PC-3 (cell line): ENCODE data around the gene REG3A.

Experiments used
- EZH2 ChIP-seq: fragments of 300-600 bp; sonication (generic); IDR thresholded peaks from one replicate; pipeline ENCODE4 v1.6.1; 2017; ENCODE audit warnings: antibody characterized with exemption, mild to moderate bottlenecking, low read length; ENCODE audit not compliant: unreplicated experiment
- EZH2phosphoT487 ChIP-seq: fragments of 300-600 bp; sonication (generic); IDR thresholded peaks from 2 replicates; pipeline ENCODE4 v1.6.1; 2018; ENCODE audit warnings: mild to moderate bottlenecking, antibody characterized with exemption, low read length, borderline replicate concordance
- TF ChIP-seq, protein P1 (sequence below): fragments of 300-600 bp; sonication (generic); conservative IDR thresholded peaks from 2 replicates; pipeline ENCODE4 v1.5.1; 2017; ENCODE audit warnings: antibody characterized with exemption, low read depth, mild to moderate bottlenecking, low read length

DNA sequence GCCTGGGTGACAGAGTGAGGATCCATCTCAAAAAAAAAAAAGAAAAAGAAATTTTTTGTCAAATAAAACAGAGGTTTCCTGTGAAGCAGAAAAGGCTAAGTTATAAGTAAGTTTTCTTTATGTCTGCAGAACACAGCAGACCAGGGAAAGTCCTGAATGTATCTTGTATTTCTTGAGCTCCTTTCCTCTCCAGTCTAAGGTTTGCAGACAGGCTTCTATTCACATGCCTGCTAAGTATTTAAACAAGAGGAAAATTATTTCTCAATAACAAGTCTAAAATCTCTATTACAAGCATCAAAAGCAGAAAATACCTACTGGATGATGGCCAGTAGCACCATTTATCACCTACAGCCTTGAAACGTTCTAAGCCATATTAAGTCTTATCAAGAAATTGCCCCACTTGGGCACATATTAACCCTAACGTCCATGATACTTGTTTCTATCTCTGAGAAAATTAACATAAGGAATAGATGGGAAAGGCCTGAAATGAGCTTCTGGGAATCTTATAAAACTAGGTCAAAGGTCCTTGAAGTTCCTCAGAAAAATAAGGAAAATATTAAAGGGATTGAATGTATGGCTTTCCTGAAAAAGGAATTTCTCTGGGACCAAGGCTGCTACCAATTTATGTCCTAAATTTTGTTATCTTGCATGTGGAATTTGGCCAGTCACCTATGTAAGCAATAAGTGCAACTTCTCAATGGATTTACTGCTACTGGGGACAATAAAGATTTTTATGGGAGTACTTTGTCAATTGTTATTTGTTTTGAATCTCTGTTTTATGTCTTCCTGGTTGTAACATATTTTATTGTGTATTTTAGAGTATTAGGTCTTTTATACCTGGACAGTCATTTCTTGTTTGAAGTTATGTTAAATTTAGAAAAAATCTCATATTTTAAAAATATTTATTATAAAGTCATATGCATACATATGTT is 42.3 kb downstream of the REG3A start:
- TF ChIP-seq, protein P1, sequence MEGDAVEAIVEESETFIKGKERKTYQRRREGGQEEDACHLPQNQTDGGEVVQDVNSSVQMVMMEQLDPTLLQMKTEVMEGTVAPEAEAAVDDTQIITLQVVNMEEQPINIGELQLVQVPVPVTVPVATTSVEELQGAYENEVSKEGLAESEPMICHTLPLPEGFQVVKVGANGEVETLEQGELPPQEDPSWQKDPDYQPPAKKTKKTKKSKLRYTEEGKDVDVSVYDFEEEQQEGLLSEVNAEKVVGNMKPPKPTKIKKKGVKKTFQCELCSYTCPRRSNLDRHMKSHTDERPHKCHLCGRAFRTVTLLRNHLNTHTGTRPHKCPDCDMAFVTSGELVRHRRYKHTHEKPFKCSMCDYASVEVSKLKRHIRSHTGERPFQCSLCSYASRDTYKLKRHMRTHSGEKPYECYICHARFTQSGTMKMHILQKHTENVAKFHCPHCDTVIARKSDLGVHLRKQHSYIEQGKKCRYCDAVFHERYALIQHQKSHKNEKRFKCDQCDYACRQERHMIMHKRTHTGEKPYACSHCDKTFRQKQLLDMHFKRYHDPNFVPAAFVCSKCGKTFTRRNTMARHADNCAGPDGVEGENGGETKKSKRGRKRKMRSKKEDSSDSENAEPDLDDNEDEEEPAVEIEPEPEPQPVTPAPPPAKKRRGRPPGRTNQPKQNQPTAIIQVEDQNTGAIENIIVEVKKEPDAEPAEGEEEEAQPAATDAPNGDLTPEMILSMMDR: no peak
- TF ChIP-seq EZH2 (no peak), EZH2phosphoT487 (no peak)
